ENCODE data around the gene MYDGF.
"Not testable (repeated sequence)": the region's sequence is repeated elsewhere in the genome, so short reads cannot be mapped to it uniquely, and the experiment has no call there.

Gene MYDGF

DNA sequence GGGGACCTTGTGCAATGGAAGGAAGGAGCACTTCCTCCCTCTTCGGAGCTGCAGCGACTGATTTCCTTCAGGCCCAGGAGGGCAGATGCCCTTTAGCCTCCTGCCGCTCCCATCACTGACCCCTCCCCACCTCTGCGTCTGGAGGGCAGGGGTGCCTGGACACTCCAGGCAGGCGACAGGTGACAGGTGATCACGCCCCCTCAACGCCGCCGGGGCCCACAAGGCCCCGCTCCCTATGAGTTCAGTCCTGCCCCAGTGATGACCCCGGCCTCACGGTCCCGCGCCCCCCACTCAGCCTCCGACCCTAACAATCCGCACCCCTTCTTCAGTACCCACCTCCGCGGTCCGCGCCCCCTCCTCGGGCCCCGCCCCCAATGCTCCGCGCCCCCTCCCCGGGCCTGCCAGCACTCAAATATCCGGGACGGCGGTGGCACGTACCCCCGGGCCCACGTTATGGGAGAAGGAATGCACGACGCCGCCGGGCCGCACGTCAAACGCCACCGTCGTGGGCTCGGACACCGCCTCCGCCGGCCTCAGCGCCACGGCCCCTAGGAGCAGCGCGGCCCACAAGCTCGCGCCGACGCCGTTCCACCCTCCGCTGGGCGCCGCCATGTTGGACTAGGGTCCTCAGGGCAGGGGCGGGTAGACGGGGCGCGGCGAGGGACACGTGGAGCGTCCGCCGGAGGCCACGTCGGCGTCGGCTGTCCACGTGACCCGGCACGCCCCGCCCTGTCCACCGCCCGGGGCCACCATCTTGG lies at the start of gene MYDGF:
TSS of gene MYDGF (minus strand) at position 620 of the 758 bp plus-strand sequence. CDS start at position 612, 8 bp downstream.
- DNase-seq (ENCODE audit: extremely low read depth in 1 of 2, low read depth in 1 of 2), result peak; percentile 72 to 90

DNA sequence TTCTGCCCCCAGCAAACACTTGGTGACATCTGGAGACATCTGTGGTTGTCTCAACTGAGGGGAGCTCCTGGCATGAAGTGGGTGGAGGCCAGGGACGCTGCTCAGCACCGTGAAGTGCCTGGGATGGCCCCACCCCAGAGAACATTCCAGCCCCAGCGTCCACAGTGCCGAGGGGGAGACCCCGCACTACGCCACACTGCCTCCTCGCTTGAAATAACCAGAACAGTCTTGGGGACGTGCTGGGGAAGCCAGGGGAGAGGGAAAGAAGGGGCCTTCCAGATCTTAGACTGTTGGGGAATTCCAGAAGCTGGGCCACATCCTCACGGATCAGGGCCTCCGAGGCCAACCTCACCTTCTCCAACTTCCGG lies 49.3 kb upstream of the MYDGF start:
- DNase-seq (ENCODE audit: extremely low read depth in 1 of 2, low read depth in 1 of 2), result no peak

DNA sequence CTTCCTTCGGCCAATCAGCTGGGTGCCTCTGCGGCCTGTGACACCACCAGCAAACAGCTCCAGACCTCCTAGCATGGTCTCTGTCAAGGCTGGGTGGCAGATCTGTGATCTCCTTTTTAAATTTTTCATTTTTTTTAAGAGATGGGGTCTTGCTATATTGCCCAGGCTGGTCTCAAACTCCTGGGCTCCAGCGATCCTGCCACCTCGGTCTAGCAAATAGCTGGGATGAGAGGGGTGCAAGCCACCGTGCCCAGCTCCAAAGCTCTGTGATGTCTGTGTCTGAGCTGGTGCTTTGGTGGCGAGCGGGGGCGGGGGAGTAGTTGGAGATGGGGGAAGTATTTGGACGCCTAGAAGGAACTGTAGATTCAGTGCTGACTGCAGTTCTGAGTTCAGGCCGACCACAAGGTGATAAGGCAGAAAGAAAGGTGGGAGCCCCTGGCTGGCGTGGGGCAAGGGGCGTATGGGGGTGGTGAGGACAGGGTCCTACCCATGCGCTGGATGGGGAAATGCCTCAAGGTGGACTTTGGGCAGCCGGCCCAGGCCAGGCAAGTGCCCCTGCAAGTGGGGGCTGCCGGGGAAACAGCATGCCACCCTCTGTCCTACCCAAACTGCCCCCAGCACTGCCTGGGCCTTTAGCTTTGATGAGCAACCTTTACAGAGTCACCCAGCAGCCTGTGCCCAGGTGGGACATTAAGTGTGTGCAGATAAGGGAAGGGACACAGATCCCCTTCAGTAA lies 48.0 kb upstream of the MYDGF start:
- DNase-seq (ENCODE audit: extremely low read depth in 1 of 2, low read depth in 1 of 2), result no peak

DNA sequence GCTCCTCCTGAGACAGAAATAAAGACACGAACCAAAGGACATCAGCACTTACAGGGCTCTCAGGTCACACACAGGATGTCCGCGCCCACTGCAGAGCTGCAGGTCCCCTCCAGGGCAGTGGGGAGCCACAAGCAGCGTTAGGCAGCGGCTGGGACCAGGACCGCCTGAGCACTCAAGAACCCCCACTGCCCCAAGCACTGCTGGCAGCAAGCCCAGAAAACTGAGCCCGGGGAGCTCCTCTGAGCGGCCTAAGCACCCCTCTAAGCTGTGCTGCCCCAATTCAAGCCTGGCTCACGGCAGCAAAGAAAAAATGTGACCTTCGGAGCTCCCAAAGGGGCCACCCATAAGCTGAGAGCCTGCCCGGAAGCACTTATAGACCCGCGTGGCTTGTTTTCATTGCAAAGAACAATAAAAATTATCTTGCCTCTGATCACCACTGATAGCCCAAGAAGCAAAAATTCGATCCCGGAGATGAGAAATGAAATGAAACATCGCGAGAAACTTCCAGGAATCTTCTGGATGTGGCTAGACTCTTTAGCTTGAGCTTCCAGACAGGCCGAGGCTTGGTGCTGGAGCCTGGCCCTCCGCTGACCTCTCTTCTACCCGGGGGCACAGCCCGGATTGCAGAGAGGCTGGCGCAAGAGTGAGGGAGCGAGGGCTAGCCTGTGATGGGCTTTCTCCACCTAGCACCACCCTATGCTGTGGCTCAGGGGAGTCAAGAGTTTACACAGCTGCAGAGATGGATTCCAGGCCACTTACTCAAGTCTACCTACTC lies 47.2 kb upstream of the MYDGF start:
- DNase-seq (ENCODE audit: extremely low read depth in 1 of 2, low read depth in 1 of 2), result no peak

DNA sequence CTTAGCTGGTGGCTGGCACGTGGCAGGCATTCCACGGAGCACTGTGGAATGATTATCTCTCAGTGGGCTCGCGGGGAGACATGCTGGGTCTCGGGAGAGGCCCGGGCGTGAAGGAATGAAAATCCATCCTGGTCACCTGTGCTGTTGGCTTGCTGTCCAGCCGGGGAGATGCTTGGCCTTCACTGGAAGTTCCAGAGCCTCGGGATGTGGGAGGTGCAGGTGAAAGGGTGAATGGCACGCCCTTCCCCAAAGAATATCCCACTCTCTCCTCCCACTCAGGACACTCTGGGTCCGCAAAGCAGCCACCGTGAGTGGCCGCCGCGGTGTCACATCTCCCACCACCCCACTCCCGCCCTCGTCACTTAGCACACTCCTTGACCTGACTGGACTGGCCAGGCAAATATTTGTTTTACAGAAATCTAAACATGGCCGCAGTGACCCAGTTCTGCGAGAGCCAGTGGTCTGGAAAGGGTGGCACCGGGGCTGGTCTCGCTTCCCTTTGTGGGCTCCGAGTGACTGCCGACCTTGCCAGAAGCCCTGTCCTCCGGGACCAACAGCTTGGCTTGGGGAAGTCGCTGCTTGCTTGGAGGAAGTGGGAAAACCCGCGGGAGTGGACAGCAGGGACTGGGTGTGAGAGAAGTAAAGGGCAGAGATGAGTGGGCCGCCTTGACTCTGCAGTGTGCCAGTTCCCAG lies 45.5 kb upstream of the MYDGF start:
- no peak for DNase-seq (ENCODE audit: extremely low read depth in 1 of 2, low read depth in 1 of 2)

DNA sequence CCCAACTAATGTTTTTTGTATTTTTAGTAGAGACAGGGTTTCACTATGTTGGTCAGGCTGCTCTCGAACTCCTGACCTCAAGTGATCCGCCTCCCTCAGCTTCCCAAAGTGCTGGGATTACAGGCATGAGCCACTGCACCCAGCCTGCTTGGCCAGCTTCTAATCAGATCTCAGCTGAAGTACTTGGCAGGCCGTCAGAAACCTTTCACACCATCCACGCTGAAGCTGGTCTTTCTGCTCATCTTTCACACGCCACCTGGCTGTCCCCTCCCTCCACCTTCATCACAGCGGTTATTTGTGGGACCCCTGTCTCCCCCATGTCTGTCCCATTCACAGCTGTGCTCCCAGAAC lies 45.0 kb upstream of the MYDGF start:
- not testable (repeated sequence) for DNase-seq (ENCODE audit: extremely low read depth in 1 of 2, low read depth in 1 of 2)

DNA sequence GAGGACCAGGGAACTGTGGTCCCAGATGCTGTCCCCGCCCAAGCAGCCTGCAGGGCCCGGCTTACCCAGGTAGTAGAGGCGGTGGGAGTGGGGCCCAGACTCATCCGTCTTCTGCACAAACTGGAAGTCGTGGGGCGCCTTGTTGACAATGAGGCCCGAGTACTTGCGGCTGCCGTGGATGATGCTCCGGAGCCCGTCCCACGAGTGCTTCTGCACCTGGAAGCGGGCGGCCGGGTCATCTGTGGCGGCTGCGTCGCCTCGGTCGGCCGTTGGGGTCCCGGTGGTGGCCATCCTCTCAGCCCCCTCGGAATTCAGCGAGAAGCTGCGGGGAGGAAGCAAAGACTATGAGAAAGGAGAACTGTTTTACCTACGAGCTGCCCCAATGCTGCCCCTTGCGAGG lies 43.9 kb upstream of the MYDGF start:
- no peak for DNase-seq (ENCODE audit: extremely low read depth in 1 of 2, low read depth in 1 of 2)

DNA sequence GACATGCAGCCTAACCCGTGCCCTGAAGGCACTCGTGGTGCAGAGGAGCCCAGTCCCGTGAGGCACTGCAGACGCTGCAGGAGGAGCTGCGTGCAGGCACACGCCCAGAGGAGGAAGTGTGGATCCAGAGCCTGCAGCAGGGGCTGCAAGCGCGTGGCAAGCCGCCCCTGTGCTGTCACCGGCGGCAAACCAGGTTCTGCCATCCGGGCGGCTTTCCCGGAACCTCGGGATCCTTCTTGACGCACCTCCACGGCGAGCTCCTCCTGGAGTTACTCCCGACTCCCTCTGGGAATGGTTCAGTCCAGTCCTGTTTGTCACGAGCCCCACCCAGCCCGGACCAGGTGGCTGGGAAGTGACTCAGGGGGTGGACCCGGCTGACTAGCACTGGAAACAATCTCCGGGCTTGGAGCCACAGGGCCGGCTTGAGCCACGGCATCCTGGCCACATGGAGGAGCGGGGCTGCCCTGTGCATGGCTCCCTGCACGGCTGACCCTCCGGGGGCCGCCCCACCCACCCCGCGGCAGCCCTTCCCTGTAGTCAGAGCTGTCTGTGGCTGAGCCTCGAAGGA lies 43.3 kb upstream of the MYDGF start:
- no peak for DNase-seq (ENCODE audit: extremely low read depth in 1 of 2, low read depth in 1 of 2)

DNA sequence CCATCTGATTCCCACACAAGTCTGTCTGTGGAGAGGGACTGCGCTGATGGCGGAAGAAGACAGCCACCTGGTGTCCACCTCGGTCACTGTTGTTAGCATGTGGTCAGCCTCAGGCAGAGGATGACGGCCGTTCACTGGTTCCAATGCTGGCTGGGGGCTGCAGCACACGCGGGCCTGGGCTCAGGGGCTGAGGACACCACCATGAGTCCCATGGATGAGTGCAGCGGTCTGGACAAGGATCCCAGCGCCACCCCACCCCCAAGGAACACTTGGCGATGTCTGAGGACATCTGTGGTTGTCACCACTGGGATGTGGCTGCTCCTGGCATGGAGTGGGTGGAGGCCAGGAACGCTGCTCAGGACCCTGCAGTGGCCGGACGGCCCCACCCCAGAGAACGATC lies 42.6 kb upstream of the MYDGF start:
- no peak for DNase-seq (ENCODE audit: extremely low read depth in 1 of 2, low read depth in 1 of 2)

DNA sequence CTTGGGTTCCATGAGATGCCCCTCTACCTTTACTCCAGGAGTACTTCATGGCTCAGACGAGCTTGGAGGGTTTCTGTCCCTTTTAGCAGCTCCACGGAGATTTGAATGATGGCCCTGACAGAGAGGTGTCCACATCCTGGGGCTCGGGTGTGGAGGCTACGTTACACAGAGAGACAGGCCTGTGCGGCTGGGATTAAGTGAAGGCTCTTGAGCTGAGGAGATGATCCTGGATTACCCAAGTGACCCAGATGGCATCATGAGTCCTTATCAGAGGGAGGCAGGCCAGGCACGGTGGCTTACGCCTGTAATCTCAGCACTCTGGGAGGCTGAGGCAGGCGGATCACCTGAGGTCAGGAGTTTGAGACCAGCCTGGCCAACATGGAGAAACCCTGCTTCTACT lies 41.1 kb upstream of the MYDGF start:
- no peak for DNase-seq (ENCODE audit: extremely low read depth in 1 of 2, low read depth in 1 of 2)

DNA sequence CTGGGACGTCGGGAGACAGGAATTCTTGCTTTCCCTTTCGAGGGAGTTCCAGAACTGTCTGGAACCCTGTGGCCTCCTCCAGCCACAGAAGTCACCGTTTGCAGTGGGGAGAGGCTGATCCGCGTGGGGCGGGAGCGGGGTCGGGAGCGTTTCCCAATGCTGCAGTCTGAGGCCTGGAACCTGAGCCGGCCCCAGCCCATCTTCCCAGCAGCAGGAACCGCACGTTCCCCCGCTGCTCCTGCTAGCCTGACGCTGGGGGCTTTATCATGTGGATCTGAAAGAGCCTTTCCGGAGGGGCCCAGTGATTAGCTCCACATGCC lies 40.1 kb upstream of the MYDGF start:
- DNase-seq (ENCODE audit: extremely low read depth in 1 of 2, low read depth in 1 of 2), result no peak

DNA sequence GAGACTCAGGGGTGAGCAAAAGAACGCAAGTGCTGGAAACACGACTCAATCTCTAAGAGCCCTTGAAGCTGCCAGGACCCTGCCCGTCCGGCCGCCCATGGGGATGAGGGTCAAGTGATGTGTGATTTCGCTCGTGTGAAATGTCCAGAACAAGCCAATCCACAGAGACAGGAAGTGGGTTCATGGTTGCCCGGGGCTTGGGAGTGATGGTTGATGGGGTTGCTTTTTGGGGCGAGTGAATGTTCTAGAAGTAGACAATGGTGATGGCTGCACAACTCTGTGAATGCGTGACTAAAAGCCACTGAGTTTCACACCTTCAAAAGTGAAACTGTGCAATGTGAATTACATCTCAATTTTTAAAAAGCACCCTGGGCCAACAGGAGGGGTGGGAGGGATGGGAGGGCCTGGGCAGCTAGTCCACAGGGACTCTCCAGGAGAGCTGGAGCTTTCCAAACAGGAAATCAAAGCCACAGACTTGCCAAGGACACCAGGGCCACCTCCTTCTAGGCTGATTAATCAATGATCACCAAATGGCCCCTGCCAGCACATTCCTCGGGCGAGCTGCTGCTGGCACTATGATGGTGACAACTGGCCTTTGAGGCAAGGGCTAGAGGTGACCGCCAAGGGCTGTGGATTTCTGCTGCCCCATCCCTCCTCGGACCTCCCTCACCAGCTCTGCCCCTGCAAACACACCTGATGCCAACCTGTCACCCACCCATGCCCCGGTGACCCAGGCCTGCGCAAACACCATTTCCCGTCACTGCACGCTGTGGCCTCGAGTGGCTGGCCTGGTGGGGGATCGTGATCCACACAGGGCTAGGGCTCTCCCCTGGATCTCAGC lies 39.5 kb upstream of the MYDGF start:
- peak in 1 of 2 donors; percentile 8 for DNase-seq (ENCODE audit: extremely low read depth in 1 of 2, low read depth in 1 of 2)

DNA sequence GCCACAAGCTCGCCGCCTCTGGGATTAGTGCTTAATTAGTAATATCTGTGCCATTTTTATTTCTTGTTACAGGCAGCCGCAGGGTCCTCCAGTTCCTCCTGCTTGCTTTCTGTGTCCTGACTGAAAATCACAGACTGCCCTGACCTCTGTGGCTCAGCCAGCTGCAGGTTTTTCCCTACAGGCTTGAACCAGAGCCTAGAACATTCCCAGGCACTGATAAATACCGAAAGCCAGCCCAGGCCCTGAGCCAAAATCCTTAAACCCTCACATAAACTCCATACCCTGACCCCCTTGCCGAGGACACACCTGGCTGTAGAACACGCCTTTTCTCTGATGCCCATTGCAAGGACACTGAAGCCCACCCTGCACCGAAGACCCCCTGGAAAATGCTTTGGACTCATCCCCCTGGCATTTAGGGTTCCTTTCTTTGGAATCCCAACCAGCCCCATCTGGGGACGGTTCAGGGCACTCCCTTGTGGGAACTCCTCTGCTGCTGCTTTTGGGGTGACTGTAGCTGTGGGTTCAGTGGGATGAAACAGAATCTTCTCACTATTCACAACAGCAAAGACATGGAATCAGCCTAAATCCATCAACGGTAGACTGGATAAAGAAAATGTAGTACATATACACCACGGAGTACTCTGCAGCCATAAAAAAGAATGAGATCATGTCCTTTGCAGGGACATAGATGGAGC lies 38.0 kb upstream of the MYDGF start:
- DNase-seq (ENCODE audit: extremely low read depth in 1 of 2, low read depth in 1 of 2), result no peak

DNA sequence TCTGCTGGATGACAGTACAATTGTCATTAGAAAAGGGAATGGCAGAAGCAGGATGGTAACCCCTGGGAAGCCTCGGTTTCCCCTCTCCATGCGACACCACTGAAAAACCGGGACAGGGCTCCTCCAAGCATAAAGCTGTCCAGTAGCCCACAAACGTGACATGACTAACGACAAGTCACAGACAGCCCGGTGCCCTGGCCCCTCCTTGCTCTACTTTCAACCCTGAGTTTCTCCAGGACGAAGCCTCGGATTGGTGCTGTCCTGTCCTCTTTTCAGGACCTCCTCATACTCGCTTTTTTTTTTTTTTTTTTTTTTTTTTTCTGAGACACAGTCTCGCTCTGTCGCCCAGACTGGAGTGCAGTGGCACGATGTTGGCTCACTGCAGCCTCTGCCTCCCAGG lies 37.2 kb upstream of the MYDGF start:
- no peak for DNase-seq (ENCODE audit: extremely low read depth in 1 of 2, low read depth in 1 of 2)

DNA sequence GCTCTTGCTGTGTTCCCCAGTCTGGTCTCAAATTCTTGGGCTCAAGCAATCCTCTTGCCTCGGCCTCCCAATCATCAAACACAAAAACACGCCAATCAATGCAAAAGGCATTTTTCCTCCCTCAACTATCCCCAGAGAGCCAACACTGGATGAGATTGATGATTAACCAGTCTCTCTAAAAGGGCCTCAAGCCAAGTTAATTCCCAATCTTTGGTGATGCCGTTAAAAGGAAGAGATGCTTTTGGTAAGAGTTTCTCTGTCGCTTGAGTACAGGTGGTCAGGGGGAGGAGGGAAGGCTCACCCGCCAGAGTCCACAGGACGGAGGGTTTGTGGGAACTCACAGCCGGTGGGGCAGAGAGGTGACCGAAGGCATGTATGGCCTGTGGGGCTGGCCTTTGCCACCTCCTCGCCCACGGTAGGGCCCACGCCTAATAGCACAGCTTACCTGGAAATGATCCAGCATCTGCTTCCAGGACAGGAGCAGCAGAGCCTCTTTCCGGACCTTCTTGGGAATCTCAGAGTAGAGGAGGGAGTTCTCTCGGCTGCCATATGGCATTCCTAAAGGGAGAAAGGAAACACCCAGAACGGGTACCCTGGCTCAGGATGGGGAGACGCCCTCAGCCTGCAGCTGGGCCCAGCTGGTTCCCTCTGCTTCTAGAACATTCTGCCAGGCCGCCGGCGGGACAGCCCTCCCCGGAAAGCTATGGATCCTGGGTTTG lies 35.4 kb upstream of the MYDGF start:
- DNase-seq (ENCODE audit: extremely low read depth in 1 of 2, low read depth in 1 of 2), result no peak

DNA sequence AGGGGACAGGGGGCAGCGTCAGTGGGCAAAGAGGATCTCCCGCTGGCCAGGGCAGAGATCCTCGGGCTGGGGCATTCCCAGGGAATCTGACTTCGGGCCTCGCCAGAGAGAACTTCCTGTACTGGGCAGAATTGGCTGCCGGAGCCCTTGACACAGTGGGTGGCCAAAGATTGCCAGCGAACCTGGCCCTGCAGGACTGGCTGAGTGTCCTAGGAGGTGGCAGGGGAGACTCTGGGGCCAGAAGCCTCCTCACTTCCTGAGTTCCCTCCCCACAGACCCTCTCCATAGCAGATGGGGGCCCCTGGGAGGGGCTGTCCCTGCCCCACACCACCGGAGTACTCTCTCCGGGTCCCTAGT lies 34.2 kb upstream of the MYDGF start:
- no peak for DNase-seq (ENCODE audit: extremely low read depth in 1 of 2, low read depth in 1 of 2)

DNA sequence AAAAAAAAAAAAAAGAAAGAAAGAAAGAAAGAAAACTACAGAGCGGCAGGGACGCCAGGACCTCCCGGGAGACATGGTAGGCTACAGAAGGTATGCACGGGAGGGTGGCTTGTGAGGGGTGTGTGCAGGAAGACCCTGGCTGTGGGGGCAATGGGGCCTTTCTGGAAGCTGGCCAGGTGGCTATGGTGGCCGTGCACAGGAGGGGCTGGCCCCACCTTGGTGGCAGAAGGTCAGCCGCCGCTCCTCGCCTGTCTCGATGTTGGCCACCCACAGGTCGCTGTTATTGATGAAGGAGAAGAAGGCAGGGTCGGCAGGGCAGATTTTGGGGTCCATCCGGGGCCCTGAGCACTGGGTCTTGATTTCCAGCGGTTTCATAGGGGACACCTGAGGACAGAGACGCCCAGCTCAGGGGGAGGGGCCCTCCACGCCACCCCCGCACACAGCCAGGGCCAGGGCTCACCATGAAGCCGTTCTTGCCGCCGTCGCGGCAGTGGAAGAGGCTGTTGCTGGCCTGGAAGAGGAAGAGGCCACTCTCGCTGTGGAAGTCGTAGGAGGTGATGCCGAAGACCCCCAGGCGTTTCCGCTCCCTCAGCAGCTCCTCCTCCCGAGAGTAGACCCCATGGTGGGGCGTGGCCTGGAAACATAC lies 33.7 kb upstream of the MYDGF start:
- DNase-seq (ENCODE audit: extremely low read depth in 1 of 2, low read depth in 1 of 2), result no peak

DNA sequence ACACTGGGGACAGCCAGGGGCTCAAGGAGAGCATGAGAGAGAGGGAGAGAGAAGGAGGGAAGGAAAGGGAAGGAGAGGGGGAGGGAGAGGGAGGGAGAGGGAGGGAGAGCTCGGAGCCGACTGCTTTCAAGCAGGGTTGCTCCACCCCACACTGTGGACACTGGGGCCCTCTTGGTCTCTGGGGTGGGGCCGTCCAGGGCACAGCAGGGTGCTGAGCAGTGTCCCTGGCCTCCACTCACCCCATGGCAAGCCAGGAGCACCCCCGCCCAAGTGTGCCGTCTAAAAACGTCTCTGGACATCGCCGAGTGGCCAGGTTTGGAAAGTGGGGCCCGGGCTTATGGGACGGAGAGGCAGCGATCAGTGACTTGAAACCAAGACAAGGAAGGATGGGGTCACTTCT lies 32.6 kb upstream of the MYDGF start:
- no peak for DNase-seq (ENCODE audit: extremely low read depth in 1 of 2, low read depth in 1 of 2)

DNA sequence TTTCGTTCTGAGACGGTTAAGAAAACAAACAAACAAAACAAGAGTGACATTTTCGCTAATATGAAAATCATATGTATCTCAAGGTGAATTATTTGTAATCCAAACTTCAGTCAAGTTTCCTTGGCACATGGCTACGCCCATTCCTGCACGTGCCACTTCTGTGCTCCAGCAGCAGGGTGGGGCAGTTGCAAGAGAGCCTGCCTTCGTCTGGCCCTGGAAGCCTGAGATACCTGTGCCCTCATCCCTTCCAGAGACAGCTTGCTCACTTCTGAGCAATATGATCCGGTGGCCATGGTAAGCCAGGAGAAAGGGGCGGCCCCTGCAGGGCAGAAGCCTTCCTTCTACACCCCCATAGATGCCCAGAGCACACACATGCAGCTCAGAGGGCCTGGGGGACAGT lies 31.4 kb upstream of the MYDGF start:
- no peak for DNase-seq (ENCODE audit: extremely low read depth in 1 of 2, low read depth in 1 of 2)
